GM21526 (cell line): ENCODE results near the gene TEX47.

Experiments used
- ATAC-seq: cut with Tn5 transposase; IDR thresholded peaks from one replicate; pipeline ENCODE4 v1.9.1; 2021; ENCODE audit warnings: moderate library complexity; ENCODE audit not compliant: unreplicated experiment, low FRiP score

TEX47 gene

GRCh38 chr7:88795553-88795952, at the start of gene TEX47:
TSS of gene TEX47 (minus strand) at chr7:88795737. CDS start at chr7:88794942, 795 bp downstream.
- ATAC-seq: no peak

DNA sequence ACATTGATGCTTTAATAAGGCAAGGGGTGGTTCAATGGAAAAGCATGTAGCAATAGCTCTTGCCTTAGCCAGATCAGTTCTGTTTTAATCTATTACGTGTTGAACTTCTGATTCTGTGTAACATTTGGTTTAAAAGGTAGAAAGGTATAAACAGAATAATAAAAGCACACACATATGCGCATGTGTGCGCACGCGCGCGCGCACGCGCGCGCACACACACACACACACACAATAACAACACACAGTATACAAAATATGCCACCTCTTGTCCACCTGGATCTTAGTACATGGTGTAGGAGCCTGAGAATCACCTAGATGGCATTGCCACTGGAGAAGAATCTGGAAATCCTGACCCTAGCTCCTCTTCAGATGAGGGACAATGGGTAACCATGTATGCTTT, 49.6 kb upstream of the TEX47 start:
- ATAC-seq: no peak

GRCh38 chr7:88842201-88842600, 46.7 kb upstream of the TEX47 start:
- no peak for ATAC-seq

DNA sequence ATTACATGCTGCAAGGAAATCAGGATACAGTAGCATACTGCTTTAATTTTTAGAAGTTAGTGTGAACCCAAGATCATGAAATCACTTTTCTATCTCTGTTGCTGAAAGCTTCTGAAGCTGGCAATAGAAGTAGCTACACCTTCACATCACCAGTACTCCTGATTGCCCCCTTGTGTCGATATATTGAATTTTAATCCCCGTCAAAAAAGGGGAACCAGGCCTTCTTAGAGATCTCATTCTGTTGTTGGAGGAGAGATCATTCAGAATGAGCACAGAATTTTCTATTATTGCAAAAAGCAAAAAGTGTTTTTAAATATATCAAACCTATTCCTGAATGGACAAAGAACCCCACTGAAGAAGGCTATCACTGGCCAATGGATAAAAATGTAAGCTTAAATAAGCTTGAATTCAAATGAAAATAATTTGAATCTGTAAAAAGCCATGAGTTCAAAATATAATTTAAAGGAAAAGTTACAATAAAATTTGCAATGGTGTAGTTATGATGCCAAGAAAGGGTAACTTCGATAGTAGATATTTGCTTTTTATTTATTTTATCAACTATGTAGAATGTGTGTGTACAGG, 39.7 kb upstream of the TEX47 start:
- peak; percentile 96 for ATAC-seq

DNA sequence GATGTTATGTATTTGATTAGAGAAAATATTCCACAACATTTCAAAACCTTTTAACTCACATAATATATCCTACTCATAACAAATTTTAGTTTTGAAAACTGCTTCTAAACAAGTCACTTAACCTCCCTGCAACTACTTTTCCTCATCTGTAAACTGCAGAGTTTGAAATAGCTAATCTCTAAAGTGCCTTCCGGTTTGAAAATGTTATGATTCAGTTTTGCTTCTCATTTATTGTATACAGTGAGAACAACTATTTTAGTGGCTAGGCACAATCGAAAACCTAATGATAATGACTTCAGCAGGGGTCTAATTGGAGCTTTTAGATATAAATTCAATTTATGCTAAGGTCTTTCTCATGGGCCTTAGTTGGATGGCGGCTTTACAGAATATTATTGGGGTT, 30.7 kb upstream of the TEX47 start:
- no peak for ATAC-seq

DNA sequence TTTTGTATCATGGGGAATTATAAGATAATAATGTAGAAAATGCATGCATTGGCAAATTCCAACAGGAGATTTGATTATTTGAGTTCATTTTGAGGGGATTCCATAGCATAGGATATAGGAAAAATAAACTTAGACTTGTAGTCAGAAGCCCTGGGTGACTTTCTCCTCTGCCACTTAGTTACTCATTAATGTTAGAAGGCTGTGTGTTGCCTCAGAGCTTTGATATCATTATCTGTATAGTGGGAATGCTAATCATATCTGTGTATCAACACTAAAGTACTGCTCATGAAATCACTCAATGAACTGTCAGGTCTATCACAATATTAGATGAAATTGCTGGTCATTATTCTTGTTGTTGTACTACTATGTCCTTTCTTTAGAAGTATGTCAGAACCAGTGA, 23.0 kb upstream of the TEX47 start:
- no peak for ATAC-seq

DNA sequence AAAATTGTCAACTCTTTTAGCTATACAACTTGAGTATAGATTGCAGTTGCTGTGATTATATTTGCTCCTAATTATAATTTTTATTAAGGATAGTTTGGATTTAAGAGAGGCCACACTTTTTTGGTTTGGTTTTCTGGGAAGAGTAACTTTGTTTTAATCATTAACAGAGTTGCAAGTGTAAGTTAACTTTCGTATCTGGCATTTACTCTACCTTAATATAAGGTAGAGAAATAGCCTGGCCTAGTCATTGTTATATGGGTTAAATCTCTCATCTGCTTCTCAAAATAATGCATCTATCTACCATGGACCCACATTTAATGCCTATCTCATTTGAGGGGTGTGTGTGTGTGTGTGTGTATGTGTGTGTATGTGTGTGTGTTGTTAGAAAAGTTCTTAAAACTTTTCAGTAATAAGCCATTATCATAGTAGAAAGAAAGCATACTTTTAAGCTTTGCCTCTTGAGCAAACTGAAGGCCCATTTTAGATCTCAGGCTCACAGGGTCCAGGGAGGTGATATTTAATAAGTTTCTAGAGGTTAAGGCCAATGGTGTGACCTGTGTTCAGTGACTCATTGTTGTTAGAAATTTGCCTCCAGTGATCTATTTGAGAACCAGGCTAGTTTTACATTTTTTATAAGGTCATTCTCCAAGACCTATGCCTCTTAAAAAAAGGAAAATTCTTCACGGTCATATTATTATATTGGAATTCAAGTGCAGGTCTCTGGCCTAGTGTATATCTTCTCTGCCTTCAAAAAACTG, 10.9 kb upstream of the TEX47 start:
- no peak for ATAC-seq

DNA sequence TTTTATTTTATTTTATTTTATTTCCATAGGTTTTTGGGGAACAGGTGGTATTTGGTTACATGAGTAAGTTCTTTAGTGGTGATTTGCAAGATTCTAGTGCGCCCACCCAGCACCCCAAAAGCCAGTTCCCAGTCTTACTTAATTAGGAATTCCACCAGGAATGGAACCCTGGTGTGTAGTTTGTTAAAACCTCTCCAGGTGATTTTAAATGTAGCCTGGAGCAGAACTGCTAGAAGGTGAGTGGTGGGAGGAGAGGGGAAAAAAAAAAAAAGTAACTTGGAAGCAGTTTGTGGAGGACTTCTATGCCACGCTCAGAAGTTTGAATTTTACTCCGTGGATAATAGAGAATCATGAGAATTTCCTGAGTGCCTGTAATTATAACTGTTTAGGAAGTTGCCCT, 5.5 kb upstream of the TEX47 start:
- no peak for ATAC-seq

DNA sequence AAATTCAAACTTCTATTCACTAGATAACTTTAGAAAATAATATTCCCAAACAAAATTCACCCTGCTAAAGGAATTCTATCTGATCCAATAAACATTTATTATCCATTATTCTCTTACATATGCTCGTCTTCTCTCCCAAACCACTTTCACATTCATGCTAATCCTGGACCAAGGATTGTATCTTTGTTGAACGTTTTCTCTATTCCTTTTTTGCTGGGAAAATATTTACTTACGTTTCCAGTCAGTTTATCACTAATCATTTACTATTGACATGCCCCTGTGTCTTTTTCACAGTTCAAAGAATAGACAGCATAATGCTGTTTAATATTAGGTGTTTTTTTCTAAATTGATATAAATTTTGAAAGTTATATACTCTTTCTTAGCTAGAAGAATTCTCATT, 3.2 kb downstream of the TEX47 start:
- no peak for ATAC-seq

- no peak for ATAC-seq
These were observed 3.6 kb downstream of the TEX47 start for GRCh38 chr7:88791891-88792290.

GRCh38 chr7:88789480-88790064, 6.0 kb downstream of the TEX47 start:
- peak; percentile 56 for ATAC-seq

DNA sequence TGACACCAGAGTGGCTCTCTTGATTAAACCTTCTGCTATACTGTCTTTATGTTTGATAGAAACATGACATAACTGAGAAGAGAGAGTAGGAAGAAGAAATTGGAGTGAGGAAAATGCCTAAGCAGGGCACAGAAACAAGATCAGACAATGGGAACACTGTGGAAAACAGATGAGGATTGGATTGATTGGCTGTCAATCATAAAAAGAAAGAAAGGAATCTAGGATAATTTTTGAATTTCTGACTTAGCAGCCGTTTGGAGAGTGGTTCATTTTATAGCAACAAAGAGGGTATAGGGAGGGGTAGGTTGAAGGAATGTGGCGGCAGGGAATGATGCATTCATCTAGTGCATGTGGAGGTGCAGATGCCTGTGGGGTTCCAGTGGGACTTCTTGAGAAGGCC, 7.8 kb downstream of the TEX47 start:
- ATAC-seq: no peak

- ATAC-seq: no peak
These were observed 19.7 kb downstream of the TEX47 start for GRCh38 chr7:88775838-88776237.

GRCh38 chr7:88772776-88773175, 22.8 kb downstream of the TEX47 start:
- ATAC-seq: no peak

GRCh38 chr7:88771417-88771816, 24.1 kb downstream of the TEX47 start:
- ATAC-seq: no peak

DNA sequence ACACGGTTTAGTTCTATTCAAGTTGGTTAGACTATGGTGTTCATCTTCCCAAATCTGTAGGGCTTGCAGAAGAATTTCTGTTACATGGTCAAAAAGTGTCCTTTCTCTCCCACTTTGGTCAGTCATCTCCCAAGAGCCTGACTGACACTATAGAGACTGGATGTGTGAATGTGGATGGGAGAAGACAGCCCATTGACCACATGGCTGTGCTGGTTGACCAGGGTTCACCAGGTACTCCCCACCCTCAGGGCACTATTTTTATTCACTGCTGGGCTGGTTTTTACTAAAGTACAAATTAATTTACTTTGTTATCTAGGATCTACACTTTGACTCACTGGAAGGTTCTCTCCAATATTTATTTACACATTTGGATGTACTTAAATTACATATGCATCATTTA, 33.8 kb downstream of the TEX47 start:
- no peak for ATAC-seq

GRCh38 chr7:88760136-88760515, 35.4 kb downstream of the TEX47 start:
- no peak for ATAC-seq

DNA sequence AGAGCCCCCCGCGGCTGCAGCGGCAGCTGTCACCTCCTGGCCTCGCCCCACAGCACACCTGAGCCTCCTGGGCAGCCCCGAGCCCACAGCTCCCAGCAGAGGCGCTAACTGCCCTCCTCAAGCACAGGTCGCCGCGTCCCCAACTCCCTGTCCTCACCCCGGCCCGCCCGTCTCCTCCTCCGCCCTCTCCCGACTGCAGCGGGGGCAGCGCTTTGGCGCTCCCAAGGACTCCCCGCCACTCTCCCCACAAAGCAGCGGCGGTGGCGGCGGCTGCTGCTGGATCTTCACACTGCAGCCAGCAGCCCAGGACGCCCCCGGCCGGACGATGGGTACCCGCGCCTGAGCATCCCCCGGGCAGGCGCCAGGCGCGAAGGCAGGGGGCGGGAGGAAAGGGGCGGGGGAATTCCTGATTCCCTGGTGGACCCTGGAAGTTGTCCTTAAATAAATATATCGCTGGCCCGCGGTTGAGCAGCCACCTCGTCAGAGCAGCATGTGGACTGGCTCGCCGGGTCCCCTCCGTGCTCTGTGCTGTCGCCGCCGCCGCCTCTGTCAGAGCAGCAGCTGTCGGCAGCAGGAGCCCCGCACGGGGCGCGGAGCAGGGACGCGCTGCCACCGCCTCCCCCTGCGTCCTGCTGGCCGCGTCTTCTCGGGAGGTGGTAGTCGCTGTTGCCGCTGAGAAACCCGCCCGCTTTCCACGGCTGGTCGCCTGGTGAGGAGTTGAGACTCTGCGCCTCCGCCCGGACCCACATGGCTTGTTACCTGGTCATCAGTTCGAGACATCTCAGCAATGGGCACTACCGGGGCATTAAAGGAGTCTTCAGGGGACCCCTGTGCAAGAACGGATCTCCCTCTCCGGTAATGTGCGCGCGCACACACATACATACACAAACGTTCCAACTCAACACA, 36.1 kb downstream of the TEX47 start, which contains the start of gene ZNF804B:
TSS of gene ZNF804B (plus strand) at position 471 of the 906 bp plus-strand sequence. CDS start at position 748, 277 bp downstream.
- no peak for ATAC-seq

DNA sequence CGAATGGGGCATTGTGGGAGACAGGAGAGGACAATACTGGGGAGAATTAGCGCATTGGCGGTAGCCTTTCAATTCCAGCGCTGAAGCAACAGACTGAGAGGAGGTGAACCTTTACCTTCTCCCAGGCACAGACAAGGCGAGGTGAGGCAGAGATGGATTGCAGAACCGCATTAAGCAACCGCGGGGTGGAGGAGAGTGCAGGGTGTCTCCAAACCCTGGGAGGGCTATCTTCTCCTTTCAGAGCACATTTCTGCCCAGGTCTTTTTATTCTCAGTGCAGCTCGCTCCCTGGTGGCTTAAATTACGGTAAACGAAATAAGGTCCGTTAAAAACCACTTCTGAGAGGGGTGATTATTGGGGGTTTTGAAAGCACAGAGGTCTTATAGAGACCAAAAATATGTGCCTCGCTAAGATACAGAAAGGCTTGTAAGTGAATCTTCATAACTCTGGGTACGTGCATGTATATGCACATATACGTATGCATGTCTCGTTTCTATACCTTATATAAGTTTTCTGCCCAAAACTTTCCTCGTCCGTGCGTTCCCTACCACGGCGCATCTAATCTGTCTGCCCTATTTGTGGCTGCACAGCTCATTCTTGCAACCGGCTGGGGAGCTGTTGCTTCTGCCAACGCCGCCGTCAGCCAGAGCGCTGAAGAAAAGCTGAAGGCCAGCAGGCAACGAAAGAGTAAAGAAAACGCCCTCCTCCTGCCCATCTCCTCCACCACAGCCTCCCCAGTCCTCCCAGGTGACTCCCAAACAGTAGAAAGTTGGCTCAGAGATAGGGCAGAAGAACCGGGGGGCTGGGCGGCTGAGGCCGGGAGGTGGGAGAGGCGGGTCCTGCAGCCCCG, 36.9 kb downstream of the TEX47 start:
- ATAC-seq: no peak

DNA sequence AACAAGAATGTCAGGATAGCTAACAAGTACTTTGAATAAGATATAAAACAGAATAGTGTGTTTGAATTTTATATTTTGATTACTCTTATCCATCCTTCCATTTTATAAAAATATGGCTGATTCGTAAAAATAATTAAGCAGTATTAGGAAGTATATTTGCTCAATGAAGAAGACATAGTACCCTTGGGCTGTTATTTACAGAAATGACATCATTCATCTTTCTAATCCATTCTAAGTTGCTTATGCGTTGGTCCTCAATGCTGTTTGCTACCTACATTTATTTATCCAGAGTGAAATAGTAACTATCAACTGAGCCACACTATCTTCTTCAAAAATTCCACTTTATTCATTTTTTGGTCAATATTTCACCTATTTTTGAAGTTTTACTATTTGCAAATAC, 38.2 kb downstream of the TEX47 start:
- ATAC-seq: no peak
